Body of pancreas (tissue), 4 donors: ENCODE results near the gene SEM1. TPM values are rescaled to one million over a fixed set of nuclear protein-coding genes. Genes with fewer than 3 reads are reported as not detected.
"Not testable (repeated sequence)": the region's sequence is repeated elsewhere in the genome, so short reads cannot be mapped to it uniquely, and the experiment has no call there.

Experiments
- ATAC-seq: fragments of 150-250 bp; one replicate; pipeline ENCODE4 v1.9.1; 2016
- DNase-seq, 4 donors: peaks; one replicate each; pipeline ENCODE4 v3.0.0-alpha.2; 2019
- H3K27ac ChIP-seq, 4 donors: fragments of 200-600 bp; sonication (generic); 1 replicate in 3 of 4; 2 replicates in 1 of 4; pipeline versions ENCODE4 v1.5.1 to v1.6.1; 2016 to 2019; ENCODE audit warnings: mild to moderate bottlenecking in 1 of 4, mixed read lengths in 1 of 4, moderate library complexity in 1 of 4
- H3K27me3 ChIP-seq, 2 donors: fragments of 200-600 bp; sonication (generic); one replicate each; pipeline ENCODE4 v1.6.0; 2016; ENCODE audit warnings: mild to moderate bottlenecking in 1 of 2
- H3K36me3 ChIP-seq, 2 donors: fragments of 200-600 bp; sonication (generic); replicated peaks in 1 of 2; 2 replicates each; pipeline ENCODE4 v1.5.1; 2016; ENCODE audit warnings: low read depth in 2 of 2; ENCODE audit not compliant: insufficient read depth in 1 of 2
- H3K4me1 ChIP-seq: fragments of 200-600 bp; sonication (generic); one replicate; pipeline ENCODE4 v1.6.0; 2016
- H3K4me3 ChIP-seq, 2 donors: fragments of 200-600 bp; sonication (generic); 1 replicate in 1 of 2; 2 replicates in 1 of 2; pipeline ENCODE4 v1.5.1; 2016 to 2019
- H3K9me3 ChIP-seq, 3 donors: fragments of 200-600 bp; sonication (generic); 1 replicate in 2 of 3; 2 replicates in 1 of 3; pipeline ENCODE4 v1.5.1; 2016
- POLR2A ChIP-seq, 3 donors: fragments of 450-650 bp; IDR thresholded peaks; one replicate each; pipeline ENCODE4 v1.6.1; 2016; ENCODE audit warnings: antibody characterized with exemption in 3 of 3, mild to moderate bottlenecking in 2 of 3
- WGBS, 2 donors: methylation state at CpG; one replicate each; pipeline ENCODE4 v1.1.5; 2017; 5-methylcytosine and 5-hydroxymethylcytosine counted together
- intact Hi-C: fragments of 100-400 bp; cut with DNase I; formaldehyde crosslinking; loops from one replicate; pipeline ENCODE4 v1.15.1; 2023
- total RNA-seq, 2 donors: library from RNA; depleted of rRNA; stranded (reverse); fragments of >200 nt; gene quantifications; one replicate each; pipeline ENCODE4 v1.1.0, GENCODE V29; 2016
- TF ChIP-seq, protein P1 (sequence below), 7 experiments: fragments of 450-650 bp in 4 of 7; fragments of 200-600 bp in 3 of 7; sonication (generic) in 3 of 7; IDR thresholded peaks; one replicate each; pipeline ENCODE4 v1.5.1; 2016 to 2019; ENCODE audit warnings: antibody characterized with exemption in 7 of 7

Gene SEM1
- total RNA-seq, 2 donors from 2014 or later, result 6.6 to 19.7 TPM

DNA sequence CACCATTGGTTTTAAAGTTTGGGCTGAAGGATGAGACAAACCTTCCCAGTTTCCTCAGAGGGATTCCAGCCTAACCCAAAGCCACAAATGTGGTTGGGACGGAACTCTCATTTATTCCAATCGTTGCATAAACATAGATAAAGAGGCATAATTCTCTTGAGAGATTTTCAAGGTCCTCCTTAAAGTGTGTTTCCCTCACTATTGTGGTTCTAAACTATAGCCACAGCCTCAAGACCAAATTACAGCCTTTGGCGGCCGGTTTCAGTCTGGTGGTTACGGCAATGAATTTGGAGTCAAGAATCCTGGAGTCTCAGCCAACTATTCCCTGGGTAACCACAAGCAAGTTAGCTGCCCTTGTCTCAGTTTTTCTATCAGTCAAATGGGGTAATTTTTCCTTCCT lies 42.6 kb downstream of the SEM1 start:
- no peak overlapping the region for H3K4me3 ChIP-seq
- no peaks in the 10 kb centered on the region for H3K27me3 ChIP-seq
- DNase-seq, result no peak
- no peak overlapping the region for H3K27ac ChIP-seq
- no peak for TF ChIP-seq POLR2A (IDR thresholded peaks at IDR 0.05)
- TF ChIP-seq, protein P1, sequence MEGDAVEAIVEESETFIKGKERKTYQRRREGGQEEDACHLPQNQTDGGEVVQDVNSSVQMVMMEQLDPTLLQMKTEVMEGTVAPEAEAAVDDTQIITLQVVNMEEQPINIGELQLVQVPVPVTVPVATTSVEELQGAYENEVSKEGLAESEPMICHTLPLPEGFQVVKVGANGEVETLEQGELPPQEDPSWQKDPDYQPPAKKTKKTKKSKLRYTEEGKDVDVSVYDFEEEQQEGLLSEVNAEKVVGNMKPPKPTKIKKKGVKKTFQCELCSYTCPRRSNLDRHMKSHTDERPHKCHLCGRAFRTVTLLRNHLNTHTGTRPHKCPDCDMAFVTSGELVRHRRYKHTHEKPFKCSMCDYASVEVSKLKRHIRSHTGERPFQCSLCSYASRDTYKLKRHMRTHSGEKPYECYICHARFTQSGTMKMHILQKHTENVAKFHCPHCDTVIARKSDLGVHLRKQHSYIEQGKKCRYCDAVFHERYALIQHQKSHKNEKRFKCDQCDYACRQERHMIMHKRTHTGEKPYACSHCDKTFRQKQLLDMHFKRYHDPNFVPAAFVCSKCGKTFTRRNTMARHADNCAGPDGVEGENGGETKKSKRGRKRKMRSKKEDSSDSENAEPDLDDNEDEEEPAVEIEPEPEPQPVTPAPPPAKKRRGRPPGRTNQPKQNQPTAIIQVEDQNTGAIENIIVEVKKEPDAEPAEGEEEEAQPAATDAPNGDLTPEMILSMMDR (IDR thresholded peaks at IDR 0.05), result no peak
- ATAC-seq, result no peak
- intact Hi-C loops, result no loop called here
- H3K36me3 ChIP-seq, result no peaks in the 10 kb centered on the region
- WGBS, 2 donors, result 87 to 96% methylated on average over 5 of the region's 5 CpGs
- H3K9me3 ChIP-seq, result no peaks in the 10 kb centered on the region
- H3K4me1 ChIP-seq, result no peaks in the 10 kb centered on the region

DNA sequence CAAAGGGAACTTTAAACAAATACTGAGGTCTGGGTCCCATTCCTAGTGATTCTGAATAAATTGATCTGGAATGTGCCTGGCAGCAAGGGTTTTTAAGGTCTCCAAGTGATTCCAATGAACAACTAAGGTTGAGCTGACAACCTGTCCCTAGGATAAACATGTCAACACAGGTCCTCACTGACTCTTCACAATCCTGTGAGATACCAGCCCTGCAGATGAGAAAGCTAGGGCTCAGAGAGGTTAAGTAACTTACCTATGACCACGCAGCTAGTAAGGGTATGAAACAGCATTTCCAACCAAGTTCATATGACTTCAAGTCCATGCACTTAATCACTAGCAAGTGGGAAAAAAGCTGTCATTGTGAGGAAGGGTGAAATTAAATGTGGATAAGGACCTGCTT lies 44.0 kb downstream of the SEM1 start:
- H3K36me3 ChIP-seq, result no peaks in the 10 kb centered on the region
- H3K27me3 ChIP-seq, result no peaks in the 10 kb centered on the region
- no peak for TF ChIP-seq POLR2A (IDR thresholded peaks at IDR 0.05)
- TF ChIP-seq, protein P1 (IDR thresholded peaks at IDR 0.05), result no peak
- H3K4me1 ChIP-seq, result no peaks in the 10 kb centered on the region
- H3K27ac ChIP-seq, result no peak overlapping the region
- H3K9me3 ChIP-seq, result no peaks in the 10 kb centered on the region
- ATAC-seq, result no peak
- intact Hi-C loops, result no loop called here
- no peak for DNase-seq
- no peak overlapping the region for H3K4me3 ChIP-seq
- 100% methylated on average over 1 of the region's 1 CpG for WGBS, 2 donors

DNA sequence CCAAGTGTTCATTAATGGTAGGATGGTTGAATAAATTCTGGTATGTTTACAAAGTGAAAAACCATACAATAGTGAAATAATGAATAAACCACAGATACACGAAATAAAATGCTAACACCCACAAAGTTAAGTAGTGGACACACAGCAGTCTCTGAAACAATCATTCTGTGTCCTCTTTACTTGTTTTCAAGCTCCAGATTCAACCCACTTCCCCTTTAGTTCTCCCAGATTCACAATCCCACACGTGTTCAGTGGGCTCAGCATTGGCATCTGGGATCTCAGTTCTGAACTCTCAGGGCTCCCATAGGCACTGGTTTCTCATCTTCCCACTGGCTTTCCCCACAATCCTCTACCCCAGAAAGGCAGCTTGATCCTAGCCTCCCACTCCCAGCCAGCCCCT lies 44.9 kb downstream of the SEM1 start:
- DNase-seq (no peak), ATAC-seq (no peak)
- Histone ChIP-seq H3K27ac (no peak overlapping the region), H3K36me3 (no peaks in the 10 kb centered on the region), H3K4me3 (no peak overlapping the region), H3K9me3 (no peaks in the 10 kb centered on the region), H3K4me1 (no peaks in the 10 kb centered on the region), H3K27me3 (no peaks in the 10 kb centered on the region)
- WGBS, 2 donors, result 80 to 91% methylated on average over 2 of the region's 2 CpGs
- intact Hi-C loops, result no loop called here
- TF ChIP-seq, protein P1 (IDR thresholded peaks at IDR 0.05), result no peak
- no peak for TF ChIP-seq POLR2A (IDR thresholded peaks at IDR 0.05)

DNA sequence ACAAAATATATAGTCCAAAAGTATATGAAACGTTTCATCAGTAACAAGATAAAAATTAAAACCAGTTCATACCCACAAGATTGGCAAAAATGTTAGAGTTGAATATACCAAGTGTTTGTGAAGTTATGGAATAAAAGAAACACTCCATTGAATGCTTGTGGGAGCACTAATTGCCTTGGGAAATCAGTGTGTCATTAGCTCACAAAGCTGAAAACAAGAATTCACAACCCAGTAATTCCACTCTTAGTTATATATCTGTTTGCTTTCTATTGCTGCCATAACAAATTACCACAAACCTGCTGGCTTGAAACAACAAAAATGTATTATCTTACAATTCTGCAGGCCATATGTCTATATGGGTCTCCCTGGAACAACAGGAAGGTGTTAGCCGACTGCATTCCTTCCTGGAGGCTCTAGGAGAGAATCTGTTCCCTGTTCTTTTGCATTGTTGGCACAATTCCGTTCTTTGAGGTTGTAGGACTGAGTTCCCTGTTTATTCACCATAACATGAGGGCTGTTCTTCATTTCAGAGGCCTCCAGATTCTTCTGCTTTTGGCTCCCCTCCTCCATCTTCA lies 45.7 kb downstream of the SEM1 start:
- Histone ChIP-seq H3K4me1 (no peaks in the 10 kb centered on the region), H3K27ac (no peak overlapping the region), H3K36me3 (no peaks in the 10 kb centered on the region), H3K4me3 (no peak overlapping the region), H3K9me3 (no peaks in the 10 kb centered on the region), H3K27me3 (no peaks in the 10 kb centered on the region)
- DNase-seq (no peak), ATAC-seq (no peak)
- TF ChIP-seq POLR2A (IDR thresholded peaks at IDR 0.05), result no peak
- TF ChIP-seq, protein P1 (IDR thresholded peaks at IDR 0.05), result no peak
- WGBS, 2 donors, result 66 to 76% methylated on average over 3 of the region's 3 CpGs
- intact Hi-C loops, result no loop called here

DNA sequence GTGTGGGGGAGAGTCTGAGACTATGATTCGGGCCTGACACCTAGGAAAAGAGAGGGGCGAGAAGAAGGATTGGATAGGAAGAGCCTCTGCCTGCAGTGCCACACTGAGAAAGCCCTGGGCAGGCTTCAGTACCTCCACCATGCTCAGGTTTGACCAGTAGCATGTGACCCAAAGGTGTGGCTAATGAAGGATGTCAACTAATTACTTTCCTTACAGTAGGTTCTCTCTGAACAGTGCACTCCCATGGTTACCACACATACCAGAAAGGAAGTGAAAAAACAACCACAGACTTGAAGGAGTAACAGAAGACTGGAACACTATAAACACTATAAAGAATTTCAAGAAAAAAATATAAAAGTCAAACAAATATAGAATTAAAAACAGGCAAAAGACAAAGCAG lies 46.2 kb downstream of the SEM1 start:
- H3K27ac ChIP-seq, result no peak overlapping the region
- DNase-seq (no peak), ATAC-seq (no peak)
- H3K4me3 ChIP-seq, result no peak overlapping the region
- TF ChIP-seq, protein P1 (IDR thresholded peaks at IDR 0.05), result no peak
- no peak for TF ChIP-seq POLR2A (IDR thresholded peaks at IDR 0.05)
- no peaks in the 10 kb centered on the region for H3K4me1 ChIP-seq
- no peaks in the 10 kb centered on the region for H3K9me3 ChIP-seq
- no peaks in the 10 kb centered on the region for H3K27me3 ChIP-seq
- intact Hi-C loops, result no loop called here
- H3K36me3 ChIP-seq, result no peaks in the 10 kb centered on the region
- WGBS, 2 donors, result 88 to 89% methylated on average over 2 of the region's 2 CpGs

DNA sequence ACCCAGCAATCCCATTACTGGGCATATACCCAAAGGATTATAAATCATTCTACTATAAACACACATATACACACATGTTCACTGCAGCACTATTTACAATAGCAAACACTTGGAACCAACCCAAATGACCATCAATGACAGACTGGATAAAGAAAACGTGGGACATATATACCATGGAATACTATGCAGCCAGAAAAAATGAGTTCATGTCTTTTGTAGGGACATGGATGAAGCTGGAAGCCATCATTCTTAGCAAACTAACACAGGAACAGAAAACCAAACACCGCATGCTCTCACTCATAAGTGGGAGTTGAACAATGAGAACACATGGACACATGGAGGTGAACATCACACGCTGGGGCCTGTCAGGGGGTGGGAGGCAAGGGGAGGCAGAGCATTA lies 47.5 kb downstream of the SEM1 start:
- 70 to 87% methylated on average over 3 of the region's 3 CpGs for WGBS, 2 donors

More for the DNA sequence above, 47.5 kb downstream of the SEM1 start:
- intact Hi-C loops, H3K4me1 ChIP-seq, H3K27me3 ChIP-seq, ATAC-seq, H3K36me3 ChIP-seq, H3K27ac ChIP-seq, DNase-seq, H3K4me3 ChIP-seq, H3K9me3 ChIP-seq: not testable (repeated sequence)
